ENCODE results near the gene DDIT4.
"Not testable (repeated sequence)": the region's sequence is repeated elsewhere in the genome, so short reads cannot be mapped to it uniquely, and the experiment has no call there.

DDIT4 gene

DNA sequence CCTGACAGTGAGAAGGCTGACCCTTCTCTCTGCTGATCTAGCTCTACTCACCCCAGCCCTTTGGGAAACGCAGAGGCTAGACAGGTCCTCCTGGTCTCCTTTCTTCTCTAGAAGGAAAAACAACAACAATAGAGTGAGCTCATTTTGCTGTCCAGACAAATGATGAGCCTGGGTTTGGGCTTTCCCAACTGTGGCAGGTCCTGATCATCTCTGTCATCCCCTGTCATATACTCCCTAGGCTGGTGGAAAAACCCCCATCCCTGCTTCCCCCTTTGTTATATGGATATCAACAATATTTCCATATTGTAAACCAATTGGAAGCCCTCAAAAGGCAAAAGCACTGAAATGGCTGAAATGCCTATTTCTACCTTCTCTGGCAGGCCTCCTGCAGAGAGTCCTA, 9.2 kb upstream of the DDIT4 start:
- H3K4me3 ChIP-seq (ENCODE audit: low read length), result no peak overlapping the region
- TF ChIP-seq, protein P1, sequence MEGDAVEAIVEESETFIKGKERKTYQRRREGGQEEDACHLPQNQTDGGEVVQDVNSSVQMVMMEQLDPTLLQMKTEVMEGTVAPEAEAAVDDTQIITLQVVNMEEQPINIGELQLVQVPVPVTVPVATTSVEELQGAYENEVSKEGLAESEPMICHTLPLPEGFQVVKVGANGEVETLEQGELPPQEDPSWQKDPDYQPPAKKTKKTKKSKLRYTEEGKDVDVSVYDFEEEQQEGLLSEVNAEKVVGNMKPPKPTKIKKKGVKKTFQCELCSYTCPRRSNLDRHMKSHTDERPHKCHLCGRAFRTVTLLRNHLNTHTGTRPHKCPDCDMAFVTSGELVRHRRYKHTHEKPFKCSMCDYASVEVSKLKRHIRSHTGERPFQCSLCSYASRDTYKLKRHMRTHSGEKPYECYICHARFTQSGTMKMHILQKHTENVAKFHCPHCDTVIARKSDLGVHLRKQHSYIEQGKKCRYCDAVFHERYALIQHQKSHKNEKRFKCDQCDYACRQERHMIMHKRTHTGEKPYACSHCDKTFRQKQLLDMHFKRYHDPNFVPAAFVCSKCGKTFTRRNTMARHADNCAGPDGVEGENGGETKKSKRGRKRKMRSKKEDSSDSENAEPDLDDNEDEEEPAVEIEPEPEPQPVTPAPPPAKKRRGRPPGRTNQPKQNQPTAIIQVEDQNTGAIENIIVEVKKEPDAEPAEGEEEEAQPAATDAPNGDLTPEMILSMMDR (IDR thresholded peaks at IDR 0.05; ENCODE audit: insufficient read depth, low read depth, low read length, missing control alignments), result no peak
- peak; percentile 49 for DNase-seq (ENCODE audit: low read depth)

DNA sequence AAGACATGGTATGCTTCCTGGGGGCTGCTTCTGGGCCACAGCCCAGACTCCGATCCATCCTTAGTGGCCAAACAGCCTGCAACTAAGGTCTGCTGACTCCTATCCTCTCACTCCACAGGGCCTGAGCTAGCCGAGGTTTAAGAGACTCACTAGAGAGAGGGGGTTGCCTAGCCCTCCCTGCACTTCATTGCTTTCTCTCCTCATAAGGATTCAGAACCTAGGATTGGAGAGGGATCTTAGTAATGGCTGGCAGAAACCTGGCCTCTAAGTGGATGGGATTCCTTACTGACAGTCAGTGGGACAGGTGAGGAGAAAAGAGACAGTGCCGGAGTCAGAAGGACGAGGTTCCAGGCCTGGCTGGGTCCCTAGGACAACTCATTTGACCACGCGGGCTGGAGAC, 8.2 kb upstream of the DDIT4 start:
- TF ChIP-seq, protein P1 (IDR thresholded peaks at IDR 0.05; ENCODE audit: insufficient read depth, low read depth, low read length, missing control alignments), result no peak
- DNase-seq (ENCODE audit: low read depth), result no peak
- no peak overlapping the region for H3K4me3 ChIP-seq (ENCODE audit: low read length)

DNA sequence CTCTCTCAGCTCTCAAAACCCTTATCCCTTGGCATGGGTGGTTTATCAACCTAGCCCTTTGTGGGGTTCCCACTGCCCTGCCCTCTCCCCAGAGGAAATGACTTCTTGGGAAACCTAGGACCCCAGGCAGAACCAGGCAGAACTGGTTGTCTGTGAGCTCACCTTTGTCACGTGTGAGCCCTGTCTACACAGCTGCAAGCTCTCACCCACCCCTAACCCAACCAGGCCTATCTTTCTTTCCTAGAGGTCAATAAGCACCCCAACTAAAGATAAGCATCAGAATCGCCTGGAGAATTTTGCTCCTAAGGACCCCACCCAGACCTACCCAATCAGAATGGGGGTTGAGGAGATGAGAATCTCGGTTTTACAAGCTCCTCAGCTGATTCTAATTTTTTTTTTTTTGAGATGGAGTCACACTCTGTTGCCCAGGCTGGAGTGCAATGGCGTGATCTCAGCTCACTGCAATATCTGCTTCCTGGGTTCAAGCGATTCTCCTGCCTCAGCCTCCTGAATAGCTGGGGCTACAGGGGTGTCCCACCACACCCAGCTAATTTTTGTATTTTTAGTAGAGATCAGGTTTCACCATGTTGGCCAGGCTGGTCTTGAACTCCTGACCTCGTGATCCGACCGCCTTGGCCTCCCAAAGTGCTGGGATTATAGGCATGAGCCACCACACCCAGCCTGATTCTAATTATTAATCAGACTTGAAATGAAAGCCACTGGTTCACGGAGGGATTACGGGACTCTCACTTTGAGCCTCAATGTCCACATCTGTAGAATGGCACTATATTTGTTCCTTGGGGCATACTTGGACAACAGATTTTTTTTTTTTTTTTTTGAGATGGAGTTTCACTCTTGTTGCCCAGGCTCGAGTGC, 7.5 kb upstream of the DDIT4 start:
- DNase-seq (ENCODE audit: low read depth), result no peak
- TF ChIP-seq, protein P1 (IDR thresholded peaks at IDR 0.05; ENCODE audit: insufficient read depth, low read depth, low read length, missing control alignments), result no peak
- no peak overlapping the region for H3K4me3 ChIP-seq (ENCODE audit: low read length)

DNA sequence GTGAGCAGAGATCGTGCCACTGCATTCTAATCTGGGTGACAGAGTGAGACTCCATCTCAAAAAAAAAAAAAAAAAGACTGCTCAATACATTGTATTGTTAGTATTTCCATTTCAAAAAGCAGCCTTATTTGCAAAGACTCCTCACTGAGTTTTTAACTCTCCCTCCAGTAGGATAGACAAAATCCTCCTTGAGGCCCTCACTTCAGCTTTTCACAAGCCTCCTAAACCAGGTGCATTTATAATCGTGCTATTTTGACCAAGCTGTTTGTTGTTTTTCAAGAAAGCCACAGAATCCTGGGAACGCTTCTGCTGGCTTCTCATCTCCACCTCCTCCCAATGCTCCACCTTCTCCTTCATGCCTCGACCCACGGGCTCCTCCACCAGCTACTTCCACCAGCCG, 6.3 kb upstream of the DDIT4 start:
- H3K4me3 ChIP-seq (ENCODE audit: low read length), result no peak overlapping the region
- TF ChIP-seq, protein P1 (IDR thresholded peaks at IDR 0.05; ENCODE audit: insufficient read depth, low read depth, low read length, missing control alignments), result no peak
- DNase-seq (ENCODE audit: low read depth), result no peak

DNA sequence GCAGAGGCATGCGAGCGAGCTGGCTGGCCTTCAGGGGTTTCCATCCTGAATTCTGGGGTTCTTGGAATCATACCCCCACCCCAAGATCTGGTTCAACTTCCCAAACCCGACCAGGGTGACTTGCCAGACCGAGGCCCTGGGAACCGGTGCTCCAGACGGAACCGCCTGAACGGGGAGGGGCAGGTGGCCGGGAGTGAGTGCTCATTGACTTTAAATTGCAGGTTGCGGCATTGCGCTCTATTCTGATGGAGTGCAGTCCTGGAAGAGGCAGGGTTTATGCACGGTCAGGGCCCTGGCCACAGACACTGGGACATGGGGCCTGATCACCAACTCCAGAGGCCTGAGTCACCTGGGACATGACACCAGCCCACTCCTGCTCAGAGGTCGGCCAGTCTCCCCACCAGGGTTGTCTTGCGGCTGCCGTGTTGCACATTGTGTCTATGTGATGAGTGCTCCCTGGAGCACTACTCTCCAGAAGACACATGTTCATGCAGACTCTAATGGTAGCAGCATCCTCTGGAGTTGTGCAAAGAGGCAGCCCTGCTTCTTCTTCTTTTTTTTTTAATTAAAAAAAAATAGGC, 5.8 kb upstream of the DDIT4 start:
- DNase-seq (ENCODE audit: low read depth), result no peak
- TF ChIP-seq, protein P1 (IDR thresholded peaks at IDR 0.05; ENCODE audit: insufficient read depth, low read depth, low read length, missing control alignments), result no peak
- no peak overlapping the region for H3K4me3 ChIP-seq (ENCODE audit: low read length)

DNA sequence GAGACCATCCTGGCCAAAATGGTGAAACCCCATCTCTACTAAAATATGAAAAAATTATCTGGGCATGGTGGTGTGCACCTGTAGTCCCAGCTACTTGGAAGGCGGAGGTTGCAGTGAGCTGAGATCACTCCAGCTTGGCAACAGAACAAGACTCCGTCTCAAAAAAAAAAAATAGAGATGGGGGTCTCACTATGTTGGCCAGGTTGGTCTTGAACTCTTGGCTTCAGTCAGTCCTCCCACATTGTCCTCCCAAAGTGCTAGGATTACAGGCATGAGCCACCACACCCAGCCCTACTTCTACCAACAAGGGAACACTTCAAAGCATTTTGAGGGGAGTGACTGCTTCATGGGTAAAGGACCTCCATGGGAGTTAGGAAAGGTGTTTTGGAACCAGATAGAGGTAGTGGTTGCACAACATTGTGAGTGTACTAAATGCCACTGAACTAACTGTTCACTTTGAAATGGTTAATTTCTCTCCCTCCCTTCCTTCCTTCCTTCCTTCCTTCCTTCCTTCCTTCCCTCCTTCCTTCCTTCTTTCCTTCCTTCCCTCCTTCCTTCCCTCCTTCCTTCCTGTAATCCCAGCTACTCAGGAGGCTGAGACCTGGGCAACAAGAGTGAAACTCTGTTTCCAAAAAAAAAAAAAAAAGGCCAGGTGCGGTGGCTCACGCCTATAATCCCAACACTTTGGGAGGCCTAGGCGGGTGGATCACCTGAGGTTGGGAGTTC, 5.1 kb upstream of the DDIT4 start:
- H3K4me3 ChIP-seq (ENCODE audit: low read length); DNase-seq (ENCODE audit: low read depth): not testable (repeated sequence)

DNA sequence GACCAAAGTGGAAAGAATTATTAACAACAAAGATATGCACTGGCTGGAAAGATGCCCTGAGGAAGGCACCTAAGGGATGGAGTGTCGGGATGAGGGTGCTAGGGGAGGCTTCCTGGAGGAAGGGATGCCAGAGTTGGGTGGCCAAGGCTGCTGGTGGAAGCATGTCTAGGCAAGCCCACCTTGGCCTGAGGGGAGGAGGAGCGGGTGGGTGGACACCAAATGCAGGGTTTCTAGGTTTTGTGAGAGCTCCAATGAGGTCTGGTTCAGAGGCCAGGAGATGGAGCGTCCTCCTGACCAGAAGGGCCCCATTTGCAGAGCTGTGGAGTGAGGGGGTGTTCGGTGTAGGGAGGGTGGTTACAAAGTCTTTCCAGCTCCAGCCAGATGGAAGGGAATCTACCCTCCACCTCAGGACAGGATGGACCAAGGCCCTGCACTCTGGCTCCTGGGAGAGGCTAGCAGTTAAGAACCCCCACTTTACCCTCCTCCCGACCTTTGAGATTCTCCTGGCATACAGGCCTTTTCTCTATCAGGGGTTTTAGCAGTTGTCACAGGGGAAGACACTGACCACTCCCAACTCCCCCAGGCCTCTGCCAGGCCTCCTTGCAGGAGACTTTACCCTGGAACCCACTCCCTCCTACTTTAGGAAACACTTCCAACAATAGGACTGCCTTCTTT, 3.0 kb upstream of the DDIT4 start:
- peak; percentile 58 for DNase-seq (ENCODE audit: low read depth)
- TF ChIP-seq, protein P1 (IDR thresholded peaks at IDR 0.05; ENCODE audit: insufficient read depth, low read depth, low read length, missing control alignments), result no peak
- H3K4me3 ChIP-seq (ENCODE audit: low read length), result no peak overlapping the region
